H1 (cell line): ENCODE results near the gene CCDC40.

Experiments used
- ATF2 ChIP-seq: IDR thresholded peaks from 2 replicates; pipeline ENCODE4 v1.6.1; 2012; ENCODE audit warnings: low read length, inconsistent platforms
- CTCF ChIP-seq, 3 experiments: IDR thresholded peaks; 1 replicate in 2 of 3; 2 replicates in 1 of 3; pipeline versions ENCODE4 v1.5.1 to v1.6.1; 2011; ENCODE audit warnings: low read length in 3 of 3, mild to moderate bottlenecking in 3 of 3, inconsistent platforms in 2 of 3, low read depth in 1 of 3, moderate library complexity in 1 of 3; ENCODE audit not compliant: insufficient read depth in 1 of 3; ENCODE audit errors: control extremely low read depth in 1 of 3
- EZH2 ChIP-seq: fragments of 200-600 bp; sonication (generic); IDR thresholded peaks from 2 replicates; pipeline ENCODE4 v1.7.1; 2012; ENCODE audit warnings: low read depth, mild to moderate bottlenecking, moderate library complexity, low read length, inconsistent platforms; ENCODE audit not compliant: severe bottlenecking
- JUND ChIP-seq: IDR thresholded peaks from 2 replicates; pipeline ENCODE4 v1.6.1; 2011; ENCODE audit warnings: mild to moderate bottlenecking, improper control_type of control experiment, low read length
- MAFK ChIP-seq: IDR thresholded peaks from 2 replicates; pipeline ENCODE4 v1.6.1; 2012; ENCODE audit warnings: low read depth, mild to moderate bottlenecking, improper control_type of control experiment, low read length
- POLR2AphosphoS5 ChIP-seq: IDR thresholded peaks from 2 replicates; pipeline ENCODE4 v1.6.1; 2011; ENCODE audit warnings: low read depth, low read length

- TF ChIP-seq JUND (no peak), MAFK (no peak), CTCF (IDR thresholded peaks at IDR 0.05; ENCODE audit: control extremely low read depth in 1 of 3, insufficient read depth in 1 of 3, low read depth in 1 of 3, low read length in 3 of 3) (no peak), EZH2 (no peak), POLR2AphosphoS5 (no peak), ATF2 (no peak)
These were observed 19.0 kb upstream of the CCDC40 start for GRCh38 chr17:80017226-80018010.
